Lower leg skin (tissue), 3 donors: ENCODE data around the gene MFSD2B.

ENCODE experiments used
- POLR2A ChIP-seq, 2 donors: fragments of 450-650 bp; IDR thresholded peaks; one replicate each; pipeline ENCODE4 v1.6.1; 2016 to 2017; ENCODE audit warnings: antibody characterized with exemption in 2 of 2, mild to moderate bottlenecking in 1 of 2, moderate library complexity in 1 of 2
- TF ChIP-seq, protein P1 (sequence below), 3 donors: fragments of 450-650 bp; IDR thresholded peaks; one replicate each; pipeline ENCODE4 v1.5.1; 2016; ENCODE audit warnings: antibody characterized with exemption in 3 of 3, mild to moderate bottlenecking in 3 of 3, moderate library complexity in 2 of 3

DNA sequence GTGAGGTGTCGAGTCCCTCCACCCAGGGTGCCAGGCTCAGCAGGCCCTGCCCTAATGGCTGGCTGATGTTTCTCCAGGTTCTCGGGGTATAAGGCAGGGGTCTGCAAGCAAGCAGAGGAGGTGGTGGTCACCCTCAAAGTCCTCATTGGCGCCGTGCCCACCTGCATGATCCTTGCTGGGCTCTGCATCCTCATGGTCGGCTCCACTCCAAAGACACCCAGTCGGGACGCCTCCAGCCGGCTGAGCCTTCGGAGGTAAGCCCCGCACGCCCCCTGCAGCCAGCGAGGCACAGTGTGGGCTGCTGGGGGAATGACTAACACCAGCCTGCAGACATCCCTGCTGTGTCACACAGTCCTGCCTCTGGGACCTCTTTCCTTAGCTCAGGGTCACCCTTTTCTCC, 14.1 kb downstream of the MFSD2B start:
- TF ChIP-seq, protein P1, sequence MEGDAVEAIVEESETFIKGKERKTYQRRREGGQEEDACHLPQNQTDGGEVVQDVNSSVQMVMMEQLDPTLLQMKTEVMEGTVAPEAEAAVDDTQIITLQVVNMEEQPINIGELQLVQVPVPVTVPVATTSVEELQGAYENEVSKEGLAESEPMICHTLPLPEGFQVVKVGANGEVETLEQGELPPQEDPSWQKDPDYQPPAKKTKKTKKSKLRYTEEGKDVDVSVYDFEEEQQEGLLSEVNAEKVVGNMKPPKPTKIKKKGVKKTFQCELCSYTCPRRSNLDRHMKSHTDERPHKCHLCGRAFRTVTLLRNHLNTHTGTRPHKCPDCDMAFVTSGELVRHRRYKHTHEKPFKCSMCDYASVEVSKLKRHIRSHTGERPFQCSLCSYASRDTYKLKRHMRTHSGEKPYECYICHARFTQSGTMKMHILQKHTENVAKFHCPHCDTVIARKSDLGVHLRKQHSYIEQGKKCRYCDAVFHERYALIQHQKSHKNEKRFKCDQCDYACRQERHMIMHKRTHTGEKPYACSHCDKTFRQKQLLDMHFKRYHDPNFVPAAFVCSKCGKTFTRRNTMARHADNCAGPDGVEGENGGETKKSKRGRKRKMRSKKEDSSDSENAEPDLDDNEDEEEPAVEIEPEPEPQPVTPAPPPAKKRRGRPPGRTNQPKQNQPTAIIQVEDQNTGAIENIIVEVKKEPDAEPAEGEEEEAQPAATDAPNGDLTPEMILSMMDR (IDR thresholded peaks at IDR 0.05) = no peak
- TF ChIP-seq POLR2A (IDR thresholded peaks at IDR 0.05) = no peak
